PC-3 (cell line): ENCODE data around the gene MRPL33. TPM values are rescaled to one million over a fixed set of nuclear protein-coding genes. Genes with fewer than 3 reads are reported as not detected.

Source experiments
- ATAC-seq: fragments of 200-7000 bp; cut with Tn5 transposase; 2 replicates; pipeline ENCODE4 v1.9.1; 2020; ENCODE audit warnings: mild to moderate bottlenecking, moderate library complexity
- BruUV-seq: library from RNA; stranded (reverse); fragments of 400-500 nt; replicated peaks from 2 replicates; lab custom pipeline; 2021; lab: Mats Ljungman, UMichigan
- CTCF ChIA-PET: fragments of 300-600 bp; sonication (Branson Sonifier 250); formaldehyde crosslinking; loops from one replicate; lab custom pipeline; 2022; ENCODE audit warnings: antibody characterized with exemption; lab: Charles Lee
- POLR2A ChIA-PET: fragments of 300-600 bp; sonication (Branson Sonifier 250); formaldehyde crosslinking; loops from one replicate; lab custom pipeline; 2022; ENCODE audit warnings: antibody characterized with exemption; ENCODE audit not compliant: unreplicated experiment; lab: Charles Lee
- DNase-seq: peaks from one replicate; pipeline ENCODE4 v3.0.0-alpha.2; 2015
- H2AFZ ChIP-seq: fragments of 300-600 bp; sonication (generic); 2 replicates; pipeline ENCODE4 v1.6.0; 2016; ENCODE audit warnings: antibody characterized with exemption, low read length
- H3F3A ChIP-seq: fragments of 300-600 bp; sonication (generic); one replicate; pipeline ENCODE4 v1.6.0; 2017; ENCODE audit warnings: antibody characterized with exemption, low read length, control low read depth, mild to moderate bottlenecking; ENCODE audit not compliant: unreplicated experiment
- H3K27ac ChIP-seq: fragments of 300-600 bp; sonication (generic); 2 replicates; pipeline ENCODE4 v1.5.1; 2016; ENCODE audit warnings: mild to moderate bottlenecking, low read length
- H3K27me3 ChIP-seq: fragments of 300-600 bp; sonication (generic); 2 replicates; pipeline ENCODE4 v1.6.1; 2016; ENCODE audit warnings: low read length, mixed read lengths
- H3K36me3 ChIP-seq: fragments of 300-600 bp; sonication (generic); 2 replicates; pipeline ENCODE4 v1.6.1; 2016; ENCODE audit warnings: low read depth, mixed run types, low read length, mixed read lengths
- H3K4me1 ChIP-seq: fragments of 300-600 bp; sonication (generic); 2 replicates; pipeline ENCODE4 v1.5.1; 2016; ENCODE audit warnings: low read length; ENCODE audit not compliant: insufficient read depth
- H3K4me2 ChIP-seq: fragments of 300-600 bp; sonication (generic); 2 replicates; pipeline ENCODE4 v1.6.0; 2016; ENCODE audit warnings: low read length
- H3K4me3 ChIP-seq: fragments of 300-600 bp; sonication (generic); 2 replicates; pipeline ENCODE4 v1.5.1; 2016; ENCODE audit warnings: mild to moderate bottlenecking, low read length, mixed read lengths
- H3K79me2 ChIP-seq: fragments of 300-600 bp; sonication (generic); 2 replicates; pipeline ENCODE4 v1.6.1; 2017; ENCODE audit warnings: low read length, mixed read lengths
- H3K9ac ChIP-seq: fragments of 300-600 bp; sonication (generic); 2 replicates; pipeline ENCODE4 v1.6.0; 2016; ENCODE audit warnings: mild to moderate bottlenecking, low read length
- H3K9me2 ChIP-seq: fragments of 300-600 bp; sonication (generic); replicated peaks from 2 replicates; pipeline ENCODE4 v1.6.1; 2016; ENCODE audit warnings: mixed run types, low read length, mixed read lengths
- H3K9me3 ChIP-seq: fragments of 300-600 bp; sonication (generic); 2 replicates; pipeline ENCODE4 v1.6.1; 2016; ENCODE audit warnings: low read length, mixed read lengths
- H4K20me1 ChIP-seq: fragments of 300-600 bp; sonication (generic); 2 replicates; pipeline ENCODE4 v1.6.1; 2016; ENCODE audit warnings: low read length, mixed read lengths
- EZH2 ChIP-seq: fragments of 300-600 bp; sonication (generic); IDR thresholded peaks from one replicate; pipeline ENCODE4 v1.6.1; 2017; ENCODE audit warnings: antibody characterized with exemption, mild to moderate bottlenecking, low read length; ENCODE audit not compliant: unreplicated experiment
- EZH2phosphoT487 ChIP-seq: fragments of 300-600 bp; sonication (generic); IDR thresholded peaks from 2 replicates; pipeline ENCODE4 v1.6.1; 2018; ENCODE audit warnings: mild to moderate bottlenecking, antibody characterized with exemption, low read length, borderline replicate concordance
- intact Hi-C: fragments of 100-400 bp; cut with micrococcal nuclease; formaldehyde crosslinking; loops from 2 replicates; pipeline ENCODE4 v1.9.0; 2023
- total RNA-seq: library from RNA; depleted of rRNA; stranded (reverse); fragments of >200 nt; gene quantifications from 2 replicates; pipeline ENCODE4 v1.2.3, GENCODE V29; 2014
- TF ChIP-seq, protein P1 (sequence below): fragments of 300-600 bp; sonication (generic); conservative IDR thresholded peaks from 2 replicates; pipeline ENCODE4 v1.5.1; 2017; ENCODE audit warnings: antibody characterized with exemption, low read depth, mild to moderate bottlenecking, low read length

MRPL33 gene
- total RNA-seq, 1 experiment from 2014 or later, result 110 TPM

GRCh38 chr2:27800856-27801255 lies 29.3 kb downstream of the MRPL33 start:
- CTCF ChIA-PET, result no interaction called here

DNA sequence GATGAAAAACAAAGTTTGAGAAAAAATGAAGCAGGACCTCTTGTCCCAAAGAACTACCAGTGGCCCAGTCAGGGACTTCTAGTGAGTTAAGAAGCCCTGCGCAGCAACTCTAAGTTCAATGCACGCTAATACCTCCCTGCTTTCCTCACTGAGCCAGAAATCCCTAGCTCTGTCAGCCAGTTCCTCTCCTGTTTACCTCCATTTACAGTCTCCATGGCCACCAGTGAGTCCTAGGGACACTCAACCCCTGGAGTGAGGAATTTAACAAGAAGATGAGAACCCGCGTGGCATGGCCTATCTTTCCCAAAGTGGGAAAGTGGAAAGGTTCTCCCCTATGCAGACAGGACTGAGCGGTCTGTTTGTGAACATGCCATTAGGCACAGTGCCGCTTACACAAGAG lies 31.0 kb downstream of the MRPL33 start:
- H4K20me1 ChIP-seq, result no peaks in the 10 kb centered on the region
- DNase-seq (no peak), ATAC-seq (no peak)
- no peak overlapping the region for H3K27ac ChIP-seq
- POLR2A ChIA-PET, result no interaction called here
- no peaks in the 10 kb centered on the region for H3K36me3 ChIP-seq
- BruUV-seq, result no TSS peak
- intact Hi-C loops, result loop anchor here (10.0 kb wide), 1 partner anchor 242 kb away; no protein-coding TSS in a partner anchor
- CTCF ChIA-PET, result no interaction called here
- H3K4me3 ChIP-seq, result no peak overlapping the region
- no peak overlapping the region for H3K9ac ChIP-seq
- H3K27me3 ChIP-seq, result no peaks in the 10 kb centered on the region
- H3K4me1 ChIP-seq, result peaks cover 38% of the 10 kb centered on the region
- H2AFZ ChIP-seq, result no peak overlapping the region
- TF ChIP-seq EZH2 (no peak), EZH2phosphoT487 (no peak)
- TF ChIP-seq, protein P1, sequence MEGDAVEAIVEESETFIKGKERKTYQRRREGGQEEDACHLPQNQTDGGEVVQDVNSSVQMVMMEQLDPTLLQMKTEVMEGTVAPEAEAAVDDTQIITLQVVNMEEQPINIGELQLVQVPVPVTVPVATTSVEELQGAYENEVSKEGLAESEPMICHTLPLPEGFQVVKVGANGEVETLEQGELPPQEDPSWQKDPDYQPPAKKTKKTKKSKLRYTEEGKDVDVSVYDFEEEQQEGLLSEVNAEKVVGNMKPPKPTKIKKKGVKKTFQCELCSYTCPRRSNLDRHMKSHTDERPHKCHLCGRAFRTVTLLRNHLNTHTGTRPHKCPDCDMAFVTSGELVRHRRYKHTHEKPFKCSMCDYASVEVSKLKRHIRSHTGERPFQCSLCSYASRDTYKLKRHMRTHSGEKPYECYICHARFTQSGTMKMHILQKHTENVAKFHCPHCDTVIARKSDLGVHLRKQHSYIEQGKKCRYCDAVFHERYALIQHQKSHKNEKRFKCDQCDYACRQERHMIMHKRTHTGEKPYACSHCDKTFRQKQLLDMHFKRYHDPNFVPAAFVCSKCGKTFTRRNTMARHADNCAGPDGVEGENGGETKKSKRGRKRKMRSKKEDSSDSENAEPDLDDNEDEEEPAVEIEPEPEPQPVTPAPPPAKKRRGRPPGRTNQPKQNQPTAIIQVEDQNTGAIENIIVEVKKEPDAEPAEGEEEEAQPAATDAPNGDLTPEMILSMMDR, result no peak
- no peaks in the 10 kb centered on the region for H3K9me2 ChIP-seq
- H3K79me2 ChIP-seq, result no peaks in the 10 kb centered on the region
- no peaks in the 10 kb centered on the region for H3K9me3 ChIP-seq
- H3K4me2 ChIP-seq, result no peak overlapping the region
- H3F3A ChIP-seq, result peaks cover 13% of the 10 kb centered on the region

More at GRCh38 chr2:27800856-27801255, 29.3 kb downstream of the MRPL33 start:
- ATAC-seq (no peak), DNase-seq (no peak)
- BruUV-seq, result no TSS peak
- Histone ChIP-seq H3K9ac (no peak overlapping the region), H3K9me3 (no peaks in the 10 kb centered on the region), H3K27ac (peak overlapping the region; percentile 97), H3K4me1 (peaks cover 38% of the 10 kb centered on the region), H3K79me2 (no peaks in the 10 kb centered on the region), H3K36me3 (no peaks in the 10 kb centered on the region), H3K4me2 (0 out of 2 replicates have a peak overlapping the region, but pooled peaks have one; percentile 70), H4K20me1 (no peaks in the 10 kb centered on the region), H3K27me3 (no peaks in the 10 kb centered on the region), H3F3A (peaks cover 13% of the 10 kb centered on the region), H2AFZ (no peak overlapping the region), H3K9me2 (no peaks in the 10 kb centered on the region), H3K4me3 (no peak overlapping the region)
- intact Hi-C loops, result loop anchor here (10.0 kb wide), 1 partner anchor 244 kb away; no protein-coding TSS in a partner anchor
- TF ChIP-seq, protein P1, result no peak
- TF ChIP-seq EZH2 (no peak), EZH2phosphoT487 (no peak)
- POLR2A ChIA-PET, result no interaction called here

- no TSS peak for BruUV-seq
- intact Hi-C loops, result loop anchor here (10.0 kb wide), 1 partner anchor 242 kb away; no protein-coding TSS in a partner anchor
- no peak for DNase-seq
These were observed 31.5 kb downstream of the MRPL33 start for GRCh38 chr2:27803046-27803445.

More at GRCh38 chr2:27803046-27803445, 31.5 kb downstream of the MRPL33 start:
- Histone ChIP-seq H3K4me1 (peaks cover 33% of the 10 kb centered on the region), H4K20me1 (no peaks in the 10 kb centered on the region), H3K9ac (no peak overlapping the region), H3F3A (peaks cover 13% of the 10 kb centered on the region), H3K27me3 (no peaks in the 10 kb centered on the region), H3K36me3 (no peaks in the 10 kb centered on the region), H3K9me2 (no peaks in the 10 kb centered on the region), H3K79me2 (no peaks in the 10 kb centered on the region), H2AFZ (no peak overlapping the region), H3K4me2 (no peak overlapping the region), H3K9me3 (no peaks in the 10 kb centered on the region), H3K27ac (no peak overlapping the region), H3K4me3 (no peak overlapping the region)
- POLR2A ChIA-PET, result no interaction called here
- no peak for TF ChIP-seq EZH2
- no peak for ATAC-seq
- CTCF ChIA-PET, result no interaction called here
